Keratinocyte (primary cell): ENCODE results near the gene TUG1.

ENCODE experiments used
- EZH2 ChIP-seq: IDR thresholded peaks from one replicate; pipeline ENCODE4 v1.6.1; 2012; ENCODE audit warnings: inconsistent platforms, mild to moderate bottlenecking, low read length, moderate library complexity
- TF ChIP-seq, protein P1 (sequence below), 3 experiments: IDR thresholded peaks in 1 of 3; conservative IDR thresholded peaks in 1 of 3; optimal IDR thresholded peaks in 1 of 3; 2 replicates in 2 of 3; 3 replicates in 1 of 3; pipeline versions ENCODE3 to v1.5.1; 2011; ENCODE audit warnings: low read length in 3 of 3, mild to moderate bottlenecking in 3 of 3, moderate library complexity in 2 of 3, control low read depth in 1 of 3, inconsistent platforms in 1 of 3; ENCODE audit not compliant: insufficient read depth in 2 of 3; ENCODE audit errors: extremely low read depth in 1 of 3

DNA sequence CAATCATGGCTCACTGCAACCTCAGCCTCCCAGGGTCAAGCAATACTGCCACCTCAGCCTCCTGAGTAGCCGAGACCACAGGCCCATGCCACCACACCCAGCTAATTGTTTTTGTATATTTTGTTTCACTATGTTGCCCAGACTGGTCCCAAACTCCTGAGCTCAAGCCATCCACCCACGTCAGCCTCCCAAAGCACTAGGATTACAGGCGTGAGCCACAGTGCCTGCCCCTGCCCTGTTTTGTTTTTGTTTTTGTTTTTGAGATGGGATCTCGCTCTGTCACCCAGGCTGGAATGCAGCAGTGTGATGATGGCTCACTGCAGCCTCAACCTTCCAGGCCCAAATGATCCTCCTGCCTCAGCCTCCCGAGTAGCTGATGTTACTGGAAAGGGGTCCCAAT, 53.5 kb downstream of the TUG1 start:
- TF ChIP-seq, protein P1, sequence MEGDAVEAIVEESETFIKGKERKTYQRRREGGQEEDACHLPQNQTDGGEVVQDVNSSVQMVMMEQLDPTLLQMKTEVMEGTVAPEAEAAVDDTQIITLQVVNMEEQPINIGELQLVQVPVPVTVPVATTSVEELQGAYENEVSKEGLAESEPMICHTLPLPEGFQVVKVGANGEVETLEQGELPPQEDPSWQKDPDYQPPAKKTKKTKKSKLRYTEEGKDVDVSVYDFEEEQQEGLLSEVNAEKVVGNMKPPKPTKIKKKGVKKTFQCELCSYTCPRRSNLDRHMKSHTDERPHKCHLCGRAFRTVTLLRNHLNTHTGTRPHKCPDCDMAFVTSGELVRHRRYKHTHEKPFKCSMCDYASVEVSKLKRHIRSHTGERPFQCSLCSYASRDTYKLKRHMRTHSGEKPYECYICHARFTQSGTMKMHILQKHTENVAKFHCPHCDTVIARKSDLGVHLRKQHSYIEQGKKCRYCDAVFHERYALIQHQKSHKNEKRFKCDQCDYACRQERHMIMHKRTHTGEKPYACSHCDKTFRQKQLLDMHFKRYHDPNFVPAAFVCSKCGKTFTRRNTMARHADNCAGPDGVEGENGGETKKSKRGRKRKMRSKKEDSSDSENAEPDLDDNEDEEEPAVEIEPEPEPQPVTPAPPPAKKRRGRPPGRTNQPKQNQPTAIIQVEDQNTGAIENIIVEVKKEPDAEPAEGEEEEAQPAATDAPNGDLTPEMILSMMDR (optimal IDR thresholded peaks at IDR 0.05 in 1 of 3, IDR thresholded peaks at IDR 0.05 in 1 of 3, conservative IDR thresholded peaks at IDR 0.05 in 1 of 3; ENCODE audit: extremely low read depth in 1 of 3, insufficient read depth in 2 of 3, low read length in 3 of 3) = no peak
- no peak for TF ChIP-seq EZH2
